ENCODE data around the gene PDE3A. TPM values are rescaled to one million over a fixed set of nuclear protein-coding genes. Genes with fewer than 3 reads are reported as not detected.

Gene PDE3A
- total RNA-seq, 4 donors from 2014 or later = 51.3 to 150 (median 114) TPM

- H3K9me3 ChIP-seq = no peaks in the 10 kb centered on the region
- in situ Hi-C loops (cut with MboI; ENCODE audit: low pct_ligation_motif_present in 1 of 4, low pct_unique_long_range_greater_than_20kb in 1 of 4, low sequenced_read_pairs in 3 of 4) (no loop called here), intact Hi-C loops (cut with DNase I; ENCODE audit: low total_unique reads) (no loop called here)
- 36 to 60% methylated on average over 1 of the region's 1 CpG for WGBS, 2 donors (ENCODE audit: low coverage in 1 of 2)
- no peak overlapping the region for H3K27ac ChIP-seq
- H3K36me3 ChIP-seq = peaks cover 0 to 20% (median 6%) of the 10 kb centered on the region in 4 donors
- no peak for TF ChIP-seq EP300 (IDR thresholded peaks at IDR 0.05; ENCODE audit: low read depth)
- no peak for TF ChIP-seq POLR2AphosphoS5 (IDR thresholded peaks at IDR 0.05)
- no peak for TF ChIP-seq POLR2A (IDR thresholded peaks at IDR 0.05)
- DNase-seq = no peak
- H3K27me3 ChIP-seq = no peaks in the 10 kb centered on the region
- H3K4me1 ChIP-seq = peaks cover 6 to 37% (median 24%) of the 10 kb centered on the region in 4 donors
- no peak overlapping the region for H3K4me3 ChIP-seq
Observed at GRCh38 chr12:20631711-20632110, 263.4 kb downstream of the PDE3A start.

DNA sequence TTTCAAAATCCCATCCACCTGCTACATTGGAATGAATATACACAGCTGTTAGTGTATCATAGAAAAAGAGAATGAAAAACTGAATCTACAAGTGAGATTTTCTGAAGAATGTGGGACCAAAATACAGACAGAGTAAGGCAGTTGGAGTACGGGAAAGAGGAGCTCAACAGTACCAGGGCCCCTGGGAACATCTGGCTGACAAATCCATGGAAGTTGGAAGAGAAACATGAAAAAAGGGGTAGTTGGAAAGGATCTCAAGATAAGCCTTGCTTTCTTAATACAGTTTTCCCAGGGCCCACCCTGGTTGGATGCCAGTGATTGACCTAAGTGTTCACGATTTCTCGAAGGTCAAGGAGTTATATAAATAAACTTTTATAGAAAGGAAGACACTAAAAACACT is 272.8 kb downstream of the PDE3A start:
- no peaks in the 10 kb centered on the region for H3K27me3 ChIP-seq
- no peak overlapping the region for H3K27ac ChIP-seq
- H3K36me3 ChIP-seq = peaks cover 0 to 30% (median 13%) of the 10 kb centered on the region in 4 donors
- TF ChIP-seq POLR2AphosphoS5 (IDR thresholded peaks at IDR 0.05) (no peak), EP300 (IDR thresholded peaks at IDR 0.05; ENCODE audit: low read depth) (no peak), POLR2A (IDR thresholded peaks at IDR 0.05) (no peak)
- TF ChIP-seq, protein P1, sequence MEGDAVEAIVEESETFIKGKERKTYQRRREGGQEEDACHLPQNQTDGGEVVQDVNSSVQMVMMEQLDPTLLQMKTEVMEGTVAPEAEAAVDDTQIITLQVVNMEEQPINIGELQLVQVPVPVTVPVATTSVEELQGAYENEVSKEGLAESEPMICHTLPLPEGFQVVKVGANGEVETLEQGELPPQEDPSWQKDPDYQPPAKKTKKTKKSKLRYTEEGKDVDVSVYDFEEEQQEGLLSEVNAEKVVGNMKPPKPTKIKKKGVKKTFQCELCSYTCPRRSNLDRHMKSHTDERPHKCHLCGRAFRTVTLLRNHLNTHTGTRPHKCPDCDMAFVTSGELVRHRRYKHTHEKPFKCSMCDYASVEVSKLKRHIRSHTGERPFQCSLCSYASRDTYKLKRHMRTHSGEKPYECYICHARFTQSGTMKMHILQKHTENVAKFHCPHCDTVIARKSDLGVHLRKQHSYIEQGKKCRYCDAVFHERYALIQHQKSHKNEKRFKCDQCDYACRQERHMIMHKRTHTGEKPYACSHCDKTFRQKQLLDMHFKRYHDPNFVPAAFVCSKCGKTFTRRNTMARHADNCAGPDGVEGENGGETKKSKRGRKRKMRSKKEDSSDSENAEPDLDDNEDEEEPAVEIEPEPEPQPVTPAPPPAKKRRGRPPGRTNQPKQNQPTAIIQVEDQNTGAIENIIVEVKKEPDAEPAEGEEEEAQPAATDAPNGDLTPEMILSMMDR (IDR thresholded peaks at IDR 0.05) = no peak
- H3K4me3 ChIP-seq = no peak overlapping the region
- in situ Hi-C loops (cut with MboI; ENCODE audit: low pct_ligation_motif_present in 1 of 4, low pct_unique_long_range_greater_than_20kb in 1 of 4, low sequenced_read_pairs in 3 of 4) (no loop called here), intact Hi-C loops (cut with DNase I; ENCODE audit: low total_unique reads) (no loop called here)
- H3K9me3 ChIP-seq = no peaks in the 10 kb centered on the region
- WGBS, 2 donors (ENCODE audit: low coverage in 1 of 2) = 76% methylated on average over 3 of the region's 3 CpGs
- DNase-seq = no peak
- no peaks in the 10 kb centered on the region for H3K4me1 ChIP-seq

DNA sequence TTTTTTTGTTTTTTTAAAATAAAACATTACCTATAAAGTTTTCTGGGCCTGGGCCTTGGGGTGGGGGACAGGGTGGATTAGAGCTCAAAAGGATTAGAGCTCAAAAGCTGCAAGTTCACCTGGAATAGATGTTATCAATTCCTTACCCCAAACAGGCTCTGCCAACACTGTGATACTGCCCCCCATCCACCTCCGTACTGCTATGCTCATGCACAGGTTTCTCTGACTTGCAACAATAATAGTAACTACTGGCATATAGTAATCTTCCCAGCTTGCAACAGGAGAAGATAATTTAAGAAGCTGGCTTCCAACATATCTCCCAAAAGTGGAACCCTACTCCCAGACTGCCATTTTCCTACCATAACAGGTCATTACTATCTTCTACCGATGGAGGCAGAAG is 275.5 kb downstream of the PDE3A start:
- Histone ChIP-seq H3K36me3 (peaks cover 0 to 38% (median 8%) of the 10 kb centered on the region in 4 donors), H3K4me1 (no peaks in the 10 kb centered on the region), H3K27ac (no peak overlapping the region), H3K4me3 (no peak overlapping the region), H3K9me3 (no peaks in the 10 kb centered on the region), H3K27me3 (no peaks in the 10 kb centered on the region)
- TF ChIP-seq, protein P1 (IDR thresholded peaks at IDR 0.05) = no peak
- TF ChIP-seq POLR2AphosphoS5 (IDR thresholded peaks at IDR 0.05) (no peak), POLR2A (IDR thresholded peaks at IDR 0.05) (no peak), EP300 (IDR thresholded peaks at IDR 0.05; ENCODE audit: low read depth) (no peak)
- intact Hi-C loops (cut with DNase I; ENCODE audit: low total_unique reads) = no loop called here
- WGBS, 2 donors (ENCODE audit: low coverage in 1 of 2) = 91 to 94% methylated on average over 2 of the region's 2 CpGs
- in situ Hi-C loops (cut with MboI; ENCODE audit: low pct_ligation_motif_present in 1 of 4, low pct_unique_long_range_greater_than_20kb in 1 of 4, low sequenced_read_pairs in 3 of 4) = no loop called here
- DNase-seq = no peak

- no peaks in the 10 kb centered on the region for H3K4me1 ChIP-seq
- H3K36me3 ChIP-seq = peaks cover 0 to 31% (median 6%) of the 10 kb centered on the region in 4 donors
- no peak for DNase-seq
- TF ChIP-seq POLR2A (IDR thresholded peaks at IDR 0.05) (no peak), EP300 (IDR thresholded peaks at IDR 0.05; ENCODE audit: low read depth) (no peak), POLR2AphosphoS5 (IDR thresholded peaks at IDR 0.05) (no peak)
- TF ChIP-seq, protein P1 (IDR thresholded peaks at IDR 0.05) = peak; percentile 30 to 42 (median 35)
- no peak overlapping the region for H3K4me3 ChIP-seq
- H3K27ac ChIP-seq = no peak overlapping the region
- in situ Hi-C loops (cut with MboI; ENCODE audit: low pct_ligation_motif_present in 1 of 4, low pct_unique_long_range_greater_than_20kb in 1 of 4, low sequenced_read_pairs in 3 of 4) = no loop called here
- intact Hi-C loops (cut with DNase I; ENCODE audit: low total_unique reads) = no loop called here
- no peaks in the 10 kb centered on the region for H3K9me3 ChIP-seq
- no peaks in the 10 kb centered on the region for H3K27me3 ChIP-seq
- WGBS, 2 donors (ENCODE audit: low coverage in 1 of 2) = 46 to 59% methylated on average over 3 of the region's 3 CpGs
Observed at GRCh38 chr12:20646239-20646827, 278.0 kb downstream of the PDE3A start.

Data from transverse colon (tissue), 4 donors.